Measurements from ENCODE around the gene CIAO2B.
"Not testable (repeated sequence)": the region's sequence is repeated elsewhere in the genome, so short reads cannot be mapped to it uniquely, and the experiment has no call there.

CIAO2B gene

GRCh38 chr16:66955363-66956153 is 21.4 kb upstream of the CIAO2B start:
- DNase-seq (ENCODE audit: low spot score), result not testable (repeated sequence)

GRCh38 chr16:66954097-66954659 is 20.0 kb upstream of the CIAO2B start:
- peak; percentile 84 for DNase-seq (ENCODE audit: low spot score)

GRCh38 chr16:66953462-66954096 is 19.4 kb upstream of the CIAO2B start:
- no peak for DNase-seq (ENCODE audit: low spot score)

- DNase-seq (ENCODE audit: low spot score), result no peak
These were observed 18.4 kb upstream of the CIAO2B start for GRCh38 chr16:66952430-66953110.

GRCh38 chr16:66950971-66951790 is 17.0 kb upstream of the CIAO2B start:
- no peak for DNase-seq (ENCODE audit: low spot score)

- no peak for DNase-seq (ENCODE audit: low spot score)
These were observed 16.2 kb upstream of the CIAO2B start for GRCh38 chr16:66950437-66950836.

GRCh38 chr16:66949472-66949871 is 15.3 kb upstream of the CIAO2B start:
- no peak for DNase-seq (ENCODE audit: low spot score)

GRCh38 chr16:66948837-66949225 is 14.6 kb upstream of the CIAO2B start:
- no peak for DNase-seq (ENCODE audit: low spot score)

- no peak for DNase-seq (ENCODE audit: low spot score)
These were observed 14.1 kb upstream of the CIAO2B start for GRCh38 chr16:66948134-66948836.

GRCh38 chr16:66947302-66948065 is 13.3 kb upstream of the CIAO2B start:
- DNase-seq (ENCODE audit: low spot score), result peak; percentile 94

- no peak for DNase-seq (ENCODE audit: low spot score)
These were observed 12.7 kb upstream of the CIAO2B start for GRCh38 chr16:66946974-66947301.

GRCh38 chr16:66946541-66946940 is 12.3 kb upstream of the CIAO2B start:
- no peak for DNase-seq (ENCODE audit: low spot score)

GRCh38 chr16:66945939-66946338 is 11.7 kb upstream of the CIAO2B start:
- DNase-seq (ENCODE audit: low spot score), result no peak

GRCh38 chr16:66944971-66945370 is 10.8 kb upstream of the CIAO2B start:
- DNase-seq (ENCODE audit: low spot score), result not testable (repeated sequence)

GRCh38 chr16:66944054-66944441 is 9.8 kb upstream of the CIAO2B start:
- no peak for DNase-seq (ENCODE audit: low spot score)

- DNase-seq (ENCODE audit: low spot score), result no peak
These were observed 9.3 kb upstream of the CIAO2B start for GRCh38 chr16:66943426-66944053.

GRCh38 chr16:66942981-66943380 is 8.8 kb upstream of the CIAO2B start:
- no peak for DNase-seq (ENCODE audit: low spot score)

GRCh38 chr16:66940236-66940635 is 6.0 kb upstream of the CIAO2B start:
- no peak for DNase-seq (ENCODE audit: low spot score)

- no peak for DNase-seq (ENCODE audit: low spot score)
These were observed 5.2 kb upstream of the CIAO2B start for GRCh38 chr16:66939366-66939765.

- DNase-seq (ENCODE audit: low spot score), result no peak
These were observed 3.6 kb upstream of the CIAO2B start for GRCh38 chr16:66937725-66938337.
